SK-N-SH (cell line): ENCODE measurements around the gene NFE2L3. TPM values are rescaled to one million over a fixed set of nuclear protein-coding genes. Genes with fewer than 3 reads are reported as not detected.

ENCODE experiments used
- CTCF ChIA-PET: fragments of 300-600, 350-600 bp; formaldehyde crosslinking; extraction: SDS; loops from one replicate; lab custom pipeline; 2021; lab: Yijun Ruan, JAX
- POLR2A ChIA-PET: fragments of 350-600 bp; sonication (Branson Sonifier 250); formaldehyde crosslinking; extraction: SDS; loops from one replicate; lab custom pipeline; 2020; ENCODE audit warnings: antibody characterized with exemption, inconsistent platforms; lab: Yijun Ruan, JAX
- DNase-seq: peaks from one replicate; pipeline ENCODE4 v3.0.0; 2012
- H2AFZ ChIP-seq: fragments of 200-600 bp; sonication (generic); 2 replicates; pipeline ENCODE4 v1.8.1; 2016; ENCODE audit warnings: antibody characterized with exemption, mild to moderate bottlenecking, low read depth
- H3F3A ChIP-seq: fragments of 200-600 bp; sonication (generic); replicated peaks from 2 replicates; pipeline ENCODE3; 2016; ENCODE audit warnings: antibody characterized with exemption, mild to moderate bottlenecking; ENCODE audit not compliant: insufficient read depth
- H3K27ac ChIP-seq, 2 experiments: fragments of 200-500 bp in 1 of 2; fragments of 200-600 bp in 1 of 2; sonication (Bioruptor generic) in 1 of 2; sonication (generic), shearing (Covaris generic) in 1 of 2; 2 replicates each; pipeline versions ENCODE4 v1.5.1 to v1.6.1; 2014 to 2016; ENCODE audit warnings: low read depth in 2 of 2, inconsistent platforms in 1 of 2, low read length in 1 of 2, mild to moderate bottlenecking in 1 of 2, mixed read lengths in 1 of 2
- H3K27me3 ChIP-seq: fragments of 200-600 bp; sonication (generic), shearing (Covaris generic); 2 replicates; pipeline ENCODE4 v1.6.1; 2016; ENCODE audit warnings: mixed run types; ENCODE audit not compliant: insufficient read depth
- H3K36me3 ChIP-seq, 2 experiments: fragments of 200-500 bp in 1 of 2; fragments of 200-600 bp in 1 of 2; sonication (Bioruptor generic) in 1 of 2; sonication (generic) in 1 of 2; replicated peaks in 1 of 2; 2 replicates each; pipeline versions ENCODE3 to v1.5.1; 2014 to 2016; ENCODE audit warnings: low read length in 1 of 2, mild to moderate bottlenecking in 1 of 2; ENCODE audit not compliant: insufficient read depth in 2 of 2, control insufficient read depth in 1 of 2
- H3K4me1 ChIP-seq, 2 experiments: fragments of 200-500 bp in 1 of 2; fragments of 200-600 bp in 1 of 2; sonication (Bioruptor generic) in 1 of 2; sonication (generic), shearing (Covaris generic) in 1 of 2; 2 replicates each; pipeline versions ENCODE4 v1.5.1 to v1.6.1; 2014 to 2016; ENCODE audit warnings: low read depth in 1 of 2, low read length in 1 of 2, mixed run types in 1 of 2; ENCODE audit not compliant: insufficient read depth in 2 of 2, control insufficient read depth in 1 of 2
- H3K4me2 ChIP-seq: fragments of 200-600 bp; sonication (generic), shearing (Covaris generic); 2 replicates; pipeline ENCODE4 v1.6.1; 2017; ENCODE audit warnings: mixed run types
- H3K4me3 ChIP-seq, 2 experiments: fragments of 200-500 bp in 1 of 2; fragments of 200-600 bp in 1 of 2; sonication (Bioruptor generic) in 1 of 2; sonication (generic), shearing (Covaris generic) in 1 of 2; 2 replicates each; pipeline versions ENCODE4 v1.5.1 to v1.8.1; 2014 to 2016; ENCODE audit warnings: low read depth in 2 of 2, inconsistent platforms in 1 of 2, low read length in 1 of 2, mild to moderate bottlenecking in 1 of 2, mixed read lengths in 1 of 2, moderate library complexity in 1 of 2
- H3K79me2 ChIP-seq: fragments of 200-600 bp; sonication (generic); 2 replicates; pipeline ENCODE4 v1.8.1; 2017; ENCODE audit warnings: mild to moderate bottlenecking; ENCODE audit not compliant: insufficient read depth
- H3K9ac ChIP-seq: fragments of 200-600 bp; sonication (generic); 2 replicates; pipeline ENCODE4 v1.6.1; 2017; ENCODE audit warnings: mixed run types
- H3K9me2 ChIP-seq: fragments of 200-600 bp; sonication (generic); 2 replicates; pipeline ENCODE4 v1.6.1; 2017; ENCODE audit warnings: mixed run types
- H3K9me3 ChIP-seq: fragments of 200-600 bp; sonication (generic); 2 replicates; pipeline ENCODE4 v1.6.1; 2017; ENCODE audit warnings: mixed run types, mild to moderate bottlenecking, moderate library complexity
- H4K20me1 ChIP-seq: fragments of 200-600 bp; sonication (generic); 2 replicates; pipeline ENCODE4 v1.6.1; 2017; ENCODE audit warnings: mild to moderate bottlenecking, mixed run types; ENCODE audit not compliant: insufficient read depth
- CHD2 ChIP-seq: fragments of 150-350 bp; IDR thresholded peaks from 2 replicates; pipeline ENCODE4 v1.6.1; 2018; ENCODE audit warnings: low read length; ENCODE audit not compliant: partially characterized antibody
- EZH2phosphoT487 ChIP-seq: fragments of 200-600 bp; sonication (generic); IDR thresholded peaks from 2 replicates; pipeline ENCODE4 v1.6.1; 2017; ENCODE audit warnings: low read depth, mixed run types, mild to moderate bottlenecking, antibody characterized with exemption, moderate library complexity, borderline replicate concordance
- FOSL2 ChIP-seq: IDR thresholded peaks from 2 replicates; pipeline ENCODE4 v1.4.0; 2012; ENCODE audit warnings: low read depth, mild to moderate bottlenecking, moderate library complexity, borderline replicate concordance
- FOXJ3 ChIP-seq: sonication (generic); formaldehyde crosslinking; IDR thresholded peaks from 2 replicates; pipeline ENCODE4 v1.5.1; 2020; ENCODE audit warnings: mild to moderate bottlenecking, missing genetic modification reagents
- FOXM1 ChIP-seq: IDR thresholded peaks from 2 replicates; pipeline ENCODE4 v1.4.0; 2012; ENCODE audit warnings: low read depth, mild to moderate bottlenecking
- GATA2 ChIP-seq: sonication (generic); formaldehyde crosslinking; IDR thresholded peaks from 2 replicates; pipeline ENCODE4 v1.5.0; 2020; ENCODE audit warnings: mild to moderate bottlenecking, missing genetic modification reagents
- MXI1 ChIP-seq: IDR thresholded peaks from 2 replicates; pipeline ENCODE4 v1.6.1; 2012; ENCODE audit warnings: mild to moderate bottlenecking, low read depth, low read length, improper control_type of control experiment
- NRF1 ChIP-seq: IDR thresholded peaks from 2 replicates; pipeline ENCODE4 v1.6.1; 2012; ENCODE audit warnings: low read depth, mild to moderate bottlenecking, low read length
- POLR2AphosphoS5 ChIP-seq: IDR thresholded peaks from 2 replicates; pipeline ENCODE4 v1.6.1; 2012; ENCODE audit warnings: low read depth, low read length
- RCOR1 ChIP-seq: fragments of 150-350 bp; IDR thresholded peaks from 2 replicates; pipeline ENCODE4 v1.6.1; 2017; ENCODE audit warnings: antibody characterized with exemption, low read length
- SIN3A ChIP-seq: IDR thresholded peaks from 2 replicates; pipeline ENCODE4 v1.6.1; 2012; ENCODE audit warnings: low read depth, mild to moderate bottlenecking, low read length, moderate library complexity, borderline replicate concordance
- TAF1 ChIP-seq: IDR thresholded peaks from 2 replicates; pipeline ENCODE4 v1.6.1; 2012; ENCODE audit warnings: low read depth, mild to moderate bottlenecking, low read length, moderate library complexity, borderline replicate concordance
- TCF12 ChIP-seq: IDR thresholded peaks from 2 replicates; pipeline ENCODE4 v1.4.0; 2012
- TEAD4 ChIP-seq: IDR thresholded peaks from 2 replicates; pipeline ENCODE4 v1.4.0; 2012; ENCODE audit warnings: mild to moderate bottlenecking, borderline replicate concordance; ENCODE audit not compliant: insufficient read depth
- WGBS: methylation state at CpG from one replicate; pipeline ENCODE4 v1.1.6; 2017; ENCODE audit warnings: low lambda C conversion rate; 5-methylcytosine and 5-hydroxymethylcytosine counted together
- polyA plus RNA-seq, 3 experiments: library from polyadenylated mRNA; depleted of rRNA; stranded (reverse); fragments of >200 nt; gene quantifications; 2 replicates each; pipeline ENCODE4 v1.2.3, GENCODE V29; 2012
- TF ChIP-seq, protein P1 (sequence below): IDR thresholded peaks from 2 replicates; pipeline ENCODE4 v1.4.0; 2012; ENCODE audit warnings: low read depth
- TF ChIP-seq, protein P2 (sequence below): fragments of 150-350 bp; IDR thresholded peaks from 2 replicates; pipeline ENCODE4 v1.6.1; 2017; ENCODE audit warnings: antibody characterized with exemption, low read length, low read depth, borderline replicate concordance

The NFE2L3 gene
- polyA plus RNA-seq, 1 of the 3 experiments (the other 2 are of a cell fraction): 36.1 TPM

DNA sequence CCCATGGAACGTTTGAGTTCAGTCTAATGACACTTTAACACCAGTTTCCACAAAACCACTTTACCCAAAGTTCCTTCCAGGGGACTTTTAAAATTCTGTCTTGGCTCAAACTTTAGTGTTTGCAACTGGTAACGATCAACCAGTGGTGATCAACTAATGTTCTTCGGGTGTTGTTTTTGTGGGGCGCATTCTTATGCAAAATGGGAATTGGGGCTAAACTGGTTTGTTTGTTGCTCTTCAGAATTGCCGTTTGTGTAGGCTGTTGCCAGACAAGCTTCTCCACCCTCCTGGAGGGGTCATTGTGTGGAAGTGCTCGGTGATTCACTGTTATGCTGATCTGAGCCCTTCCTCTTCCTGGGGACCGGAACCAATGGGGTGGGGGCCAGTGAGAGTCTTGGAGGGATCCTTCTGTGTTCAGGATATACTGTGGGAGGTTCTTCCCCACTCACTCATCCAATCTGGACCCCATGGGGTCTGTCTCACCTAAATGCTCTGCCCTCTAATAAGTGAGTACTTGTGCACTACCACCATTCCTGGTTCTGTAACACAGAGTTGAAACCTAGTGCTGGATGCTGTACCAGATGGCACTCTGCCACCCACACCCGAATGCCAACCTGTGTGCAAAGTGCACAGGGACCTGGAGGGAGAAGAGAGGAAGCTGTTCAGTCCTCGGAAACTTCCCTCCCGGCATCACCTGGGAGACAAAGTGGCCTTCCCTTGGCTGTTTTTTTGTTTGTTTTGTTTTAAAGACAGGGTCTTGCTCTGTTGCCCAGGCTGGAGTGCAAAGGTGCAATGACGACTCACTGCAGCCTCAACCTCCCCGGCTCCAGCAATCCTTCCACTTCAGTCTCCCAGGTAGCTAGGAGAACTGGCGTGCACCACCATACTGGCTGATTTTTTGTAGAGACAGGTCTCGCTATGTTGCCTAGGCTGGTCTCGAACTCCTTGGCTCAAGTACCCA, 2.1 kb downstream of the NFE2L3 start:
- H3K27me3 ChIP-seq: no peaks in the 10 kb centered on the region
- H3K9me3 ChIP-seq: no peaks in the 10 kb centered on the region
- 84% methylated on average over 15 of the region's 15 CpGs for WGBS
- peaks cover 49% of the 10 kb centered on the region; the same call in 1 of the 2 replicates for H3K79me2 ChIP-seq
- peak overlapping the region; percentile 83 for H3K4me2 ChIP-seq
- no peak for DNase-seq
- POLR2A ChIA-PET: no interaction called here
- no peaks in the 10 kb centered on the region for H3K36me3 ChIP-seq
- H3K4me1 ChIP-seq: peaks cover 16 to 40% of the 10 kb centered on the region in 2 experiments; a peak in 3 of 4 replicates
- H4K20me1 ChIP-seq: no peaks in the 10 kb centered on the region
- H2AFZ ChIP-seq: peak overlapping the region; percentile 12; the same call in 1 of the 2 replicates
- TF ChIP-seq, protein P1, sequence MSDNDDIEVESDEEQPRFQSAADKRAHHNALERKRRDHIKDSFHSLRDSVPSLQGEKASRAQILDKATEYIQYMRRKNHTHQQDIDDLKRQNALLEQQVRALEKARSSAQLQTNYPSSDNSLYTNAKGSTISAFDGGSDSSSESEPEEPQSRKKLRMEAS: no peak
- 0 out of 2 replicates have a peak, but pooled peaks have one; percentile 46 for TF ChIP-seq TAF1
- TF ChIP-seq FOXJ3 (CRISPR knock-in tag): no peak
- TF ChIP-seq TEAD4: no peak
- TF ChIP-seq NRF1: no peak
- no peak for TF ChIP-seq FOXM1
- peak; percentile 32; the same call in 1 of the 2 replicates for TF ChIP-seq FOSL2
- no peak for TF ChIP-seq EZH2phosphoT487
- TF ChIP-seq RCOR1: no peak
- no peak for TF ChIP-seq TCF12
- no peak for TF ChIP-seq CHD2
- TF ChIP-seq SIN3A: no peak
- no peak for TF ChIP-seq MXI1
- no peak for TF ChIP-seq POLR2AphosphoS5
- no peak for TF ChIP-seq GATA2
- TF ChIP-seq, protein P2, sequence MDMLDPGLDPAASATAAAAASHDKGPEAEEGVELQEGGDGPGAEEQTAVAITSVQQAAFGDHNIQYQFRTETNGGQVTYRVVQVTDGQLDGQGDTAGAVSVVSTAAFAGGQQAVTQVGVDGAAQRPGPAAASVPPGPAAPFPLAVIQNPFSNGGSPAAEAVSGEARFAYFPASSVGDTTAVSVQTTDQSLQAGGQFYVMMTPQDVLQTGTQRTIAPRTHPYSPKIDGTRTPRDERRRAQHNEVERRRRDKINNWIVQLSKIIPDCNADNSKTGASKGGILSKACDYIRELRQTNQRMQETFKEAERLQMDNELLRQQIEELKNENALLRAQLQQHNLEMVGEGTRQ: no peak
- TF ChIP-seq, all 33 proteins: peak for 2
- CTCF ChIA-PET: interaction anchor here (1.0 kb wide), 1 partner anchor 63 kb away, joined by 4 read pairs; no protein-coding TSS in a partner anchor
- peak overlapping the region in 1 of 2 experiments; percentile 90; a peak in 1 of 4 replicates for H3K27ac ChIP-seq
- H3K4me3 ChIP-seq: peak overlapping the region in 1 of 2 experiments; percentile 65; a peak in 3 of 4 replicates
- peaks cover 26% of the 10 kb centered on the region for H3F3A ChIP-seq
- H3K9ac ChIP-seq: peak overlapping the region; percentile 23
- no peaks in the 10 kb centered on the region for H3K9me2 ChIP-seq
